HG02610 (cell line): ENCODE measurements around the gene PPFIA2.

ENCODE experiments used
- ATAC-seq: cut with Tn5 transposase; IDR thresholded peaks from one replicate; pipeline ENCODE4 v1.9.1; 2021; ENCODE audit warnings: mild to moderate bottlenecking, moderate library complexity; ENCODE audit not compliant: unreplicated experiment

PPFIA2 gene

GRCh38 chr12:81360916-81361315, 398.2 kb downstream of the PPFIA2 start:
- no peak for ATAC-seq

- ATAC-seq = no peak
Measured at GRCh38 chr12:81359736-81360135, 399.4 kb downstream of the PPFIA2 start.

- ATAC-seq = no peak
Measured at GRCh38 chr12:81354327-81354932, 404.7 kb downstream of the PPFIA2 start.

GRCh38 chr12:81350309-81350708, 408.8 kb downstream of the PPFIA2 start:
- no peak for ATAC-seq

GRCh38 chr12:81347404-81347803, 411.7 kb downstream of the PPFIA2 start:
- no peak for ATAC-seq

GRCh38 chr12:81340910-81341309, 418.2 kb downstream of the PPFIA2 start:
- ATAC-seq = no peak

GRCh38 chr12:81339071-81339470, 420.1 kb downstream of the PPFIA2 start:
- ATAC-seq = no peak

GRCh38 chr12:81337886-81338285, 421.3 kb downstream of the PPFIA2 start:
- no peak for ATAC-seq

- ATAC-seq = no peak
Measured at GRCh38 chr12:81333812-81334211, 425.3 kb downstream of the PPFIA2 start.

- ATAC-seq = no peak
Measured at GRCh38 chr12:81332054-81332453, 427.1 kb downstream of the PPFIA2 start.

GRCh38 chr12:81330480-81330879, 428.7 kb downstream of the PPFIA2 start:
- ATAC-seq = no peak

GRCh38 chr12:81329085-81329484, 430.1 kb downstream of the PPFIA2 start:
- ATAC-seq = peak; percentile 68

- no peak for ATAC-seq
Measured at GRCh38 chr12:81327425-81327824, 431.7 kb downstream of the PPFIA2 start.

GRCh38 chr12:81325086-81325485, 434.1 kb downstream of the PPFIA2 start:
- no peak for ATAC-seq

GRCh38 chr12:81314903-81315531, 444.1 kb downstream of the PPFIA2 start:
- no peak for ATAC-seq

- no peak for ATAC-seq
Measured at GRCh38 chr12:81303935-81304334, 455.2 kb downstream of the PPFIA2 start.

GRCh38 chr12:81300454-81300853, 458.7 kb downstream of the PPFIA2 start:
- ATAC-seq = no peak

- ATAC-seq = no peak
Measured at GRCh38 chr12:81297601-81298000, 461.5 kb downstream of the PPFIA2 start.

GRCh38 chr12:81296556-81297305, 462.4 kb downstream of the PPFIA2 start:
- ATAC-seq = no peak

- no peak for ATAC-seq
Measured at GRCh38 chr12:81295251-81295650, 463.9 kb downstream of the PPFIA2 start.

GRCh38 chr12:81294325-81295190, 464.6 kb downstream of the PPFIA2 start:
- ATAC-seq = no peak
